ENCODE measurements around the gene ARF3.

The ARF3 gene

GRCh38 chr12:48957141-48958048, at the start of gene ARF3:
Gene ARF3, minus strand, starts transcription at chr12:48957487. Its CDS starts 16,392 bp downstream, at chr12:48941095.
- DNase-seq (ENCODE audit: low read depth), result peak; percentile 77

GRCh38 chr12:49000346-49000745, 43.1 kb upstream of the ARF3 start:
- no peak for DNase-seq (ENCODE audit: low read depth)

GRCh38 chr12:48999371-49000131, 42.3 kb upstream of the ARF3 start, which contains the start of gene DDN:
Gene DDN, minus strand, starts transcription at chr12:48999375. Its CDS starts 88 bp downstream, at chr12:48999287.
- no peak for DNase-seq (ENCODE audit: low read depth)

GRCh38 chr12:48998497-48999353, 41.4 kb upstream of the ARF3 start:
- DNase-seq (ENCODE audit: low read depth), result no peak

GRCh38 chr12:48997719-48998496, 40.6 kb upstream of the ARF3 start:
- no peak for DNase-seq (ENCODE audit: low read depth)

GRCh38 chr12:48996794-48997718, 39.8 kb upstream of the ARF3 start:
- DNase-seq (ENCODE audit: low read depth), result no peak

DNA sequence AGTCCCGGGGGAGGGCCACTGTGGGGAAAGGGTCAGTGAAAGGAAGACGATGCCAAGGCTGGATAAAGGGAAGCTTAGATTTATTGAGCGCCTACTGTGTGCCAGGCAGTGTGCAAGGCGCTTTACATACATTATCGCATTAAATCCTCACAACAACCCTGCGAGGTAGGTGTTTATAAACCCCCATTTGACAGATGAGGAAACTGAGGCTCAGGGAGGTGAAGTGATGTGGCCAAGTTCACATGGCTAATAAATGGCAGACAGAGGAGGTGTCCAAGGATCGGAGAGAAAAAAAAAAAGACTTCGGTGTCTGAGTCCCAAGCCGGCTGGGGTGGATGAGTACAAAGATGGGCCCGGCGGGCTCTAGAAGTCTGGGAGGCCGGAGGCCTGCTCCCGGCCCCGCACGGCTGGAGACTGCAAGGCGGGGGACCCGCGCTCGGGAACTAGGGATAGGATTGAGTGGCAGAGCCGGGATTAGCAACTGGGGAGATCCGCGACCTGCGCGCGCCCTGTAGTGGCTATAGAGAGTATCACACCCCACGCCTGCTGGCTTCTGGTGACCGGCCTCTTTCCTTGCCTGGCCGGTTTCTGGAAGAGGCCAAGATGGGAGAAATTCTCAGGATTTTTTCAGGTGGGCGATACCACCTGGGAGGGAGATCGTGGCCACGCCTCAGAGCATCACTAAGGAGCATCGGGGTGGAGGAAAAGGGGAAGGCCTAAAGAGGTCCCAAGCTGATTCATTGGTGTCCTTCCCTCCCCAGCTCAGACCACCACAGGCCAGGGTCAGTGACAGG, 38.0 kb upstream of the ARF3 start:
- DNase-seq (ENCODE audit: low read depth), result no peak

GRCh38 chr12:48994224-48995085, 37.2 kb upstream of the ARF3 start:
- DNase-seq (ENCODE audit: low read depth), result no peak

DNA sequence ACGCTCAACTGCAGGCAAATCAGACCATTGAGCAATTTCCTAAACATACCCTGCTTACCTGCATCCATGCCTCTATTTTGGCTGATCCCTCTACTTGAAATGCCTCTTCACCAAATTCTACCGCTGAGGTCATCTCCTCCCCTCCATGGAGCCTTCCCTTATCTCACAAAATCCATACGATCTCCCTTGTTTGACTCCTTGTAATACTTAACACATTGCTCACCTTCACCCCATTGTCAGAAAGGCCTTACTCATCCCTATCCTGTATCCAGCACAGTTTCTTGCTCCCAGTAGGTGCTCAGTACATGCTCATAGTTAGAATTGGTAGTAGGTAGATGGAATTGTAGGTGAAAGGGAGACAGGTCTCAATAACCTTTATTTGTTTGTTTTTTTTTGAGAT, 36.5 kb upstream of the ARF3 start:
- no peak for DNase-seq (ENCODE audit: low read depth)

DNA sequence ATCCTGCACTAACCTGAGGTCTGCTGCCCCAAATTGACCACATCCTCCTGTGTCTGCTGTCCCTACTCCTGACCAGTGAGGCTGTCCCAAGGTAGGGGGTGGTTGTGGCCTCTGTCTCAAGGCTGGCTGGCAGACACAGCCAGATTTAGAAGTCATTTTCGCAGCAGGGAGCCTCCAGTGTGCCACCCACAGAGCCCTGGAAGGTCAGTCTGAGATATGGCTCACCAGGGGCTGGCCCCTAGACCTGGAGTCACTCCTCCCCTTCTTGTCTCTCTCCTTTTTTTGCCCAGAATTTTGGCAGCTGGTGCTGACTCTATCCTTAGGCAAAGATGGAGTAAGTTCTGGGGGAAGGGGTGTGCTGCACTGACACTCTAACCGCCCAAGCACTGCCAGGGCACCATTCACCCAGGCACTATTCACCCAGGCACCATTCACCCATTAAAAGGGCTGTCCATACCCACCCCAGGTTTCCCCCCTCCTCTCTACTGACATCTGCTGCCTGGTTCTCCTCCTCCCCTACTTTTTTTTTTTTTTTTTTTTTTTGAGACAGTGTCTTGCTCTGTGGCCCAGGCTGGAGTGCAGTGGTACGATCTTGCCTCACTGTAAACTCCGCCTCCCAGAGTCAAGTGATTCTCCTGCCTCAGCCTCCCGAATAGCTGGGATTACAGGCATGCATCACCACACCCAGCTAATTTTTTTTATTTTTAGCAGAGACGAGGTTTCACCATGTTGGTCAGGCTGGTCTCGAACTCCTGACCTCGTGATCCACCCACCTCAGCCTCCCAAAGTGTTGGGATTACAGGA, 34.2 kb upstream of the ARF3 start:
- DNase-seq (ENCODE audit: low read depth), result no peak

GRCh38 chr12:48990552-48990951, 33.3 kb upstream of the ARF3 start:
- DNase-seq (ENCODE audit: low read depth), result no peak

GRCh38 chr12:48988030-48988649, 30.9 kb upstream of the ARF3 start:
- DNase-seq (ENCODE audit: low read depth), result peak; percentile 61

DNA sequence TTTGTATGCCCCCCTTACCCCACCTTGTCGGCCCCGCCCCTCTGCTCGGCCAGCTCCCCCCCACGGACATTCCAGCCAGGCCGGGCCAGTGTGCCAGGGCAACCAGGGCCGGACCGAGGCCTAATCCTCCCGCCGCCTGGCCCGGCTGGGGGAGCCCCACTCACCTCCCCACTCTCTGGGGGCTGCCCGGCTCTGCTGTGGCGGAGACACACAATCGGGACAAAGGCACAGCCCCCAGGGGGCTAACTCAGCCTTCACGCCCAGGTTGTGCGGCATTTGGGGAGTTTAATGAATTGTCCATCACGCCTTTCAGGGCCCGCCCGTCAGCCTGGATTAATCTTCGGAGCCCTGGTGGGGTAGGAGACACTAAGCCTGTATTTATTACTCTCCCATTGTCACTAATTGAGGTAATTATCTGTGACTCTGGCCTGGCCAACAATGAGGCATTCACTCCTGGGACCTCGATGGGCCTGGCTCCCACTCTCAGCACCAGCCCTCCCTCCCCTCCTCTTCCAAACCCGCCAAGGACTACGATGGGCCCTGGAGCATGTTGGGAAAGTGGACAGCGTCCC, 29.5 kb upstream of the ARF3 start:
- no peak for DNase-seq (ENCODE audit: low read depth)

DNA sequence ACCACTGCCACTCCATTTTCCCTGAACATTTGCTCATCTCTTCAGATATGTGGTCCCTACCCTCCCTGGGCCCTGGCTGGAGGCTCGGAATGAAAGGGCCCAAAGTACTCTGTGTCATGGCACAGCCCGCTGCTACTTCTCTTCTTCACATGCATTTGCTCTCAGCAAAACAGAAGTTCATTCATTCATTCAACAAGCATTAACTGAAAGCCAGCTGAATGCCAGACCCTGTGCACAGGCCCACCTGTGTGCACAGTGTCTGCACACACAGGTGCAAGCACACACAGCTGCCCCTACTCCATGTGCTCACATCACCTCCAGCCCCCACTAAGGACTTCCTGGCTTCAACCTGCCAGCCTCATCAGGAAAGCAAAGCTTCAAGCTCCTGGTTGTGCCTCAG, 28.6 kb upstream of the ARF3 start:
- DNase-seq (ENCODE audit: low read depth), result no peak

DNA sequence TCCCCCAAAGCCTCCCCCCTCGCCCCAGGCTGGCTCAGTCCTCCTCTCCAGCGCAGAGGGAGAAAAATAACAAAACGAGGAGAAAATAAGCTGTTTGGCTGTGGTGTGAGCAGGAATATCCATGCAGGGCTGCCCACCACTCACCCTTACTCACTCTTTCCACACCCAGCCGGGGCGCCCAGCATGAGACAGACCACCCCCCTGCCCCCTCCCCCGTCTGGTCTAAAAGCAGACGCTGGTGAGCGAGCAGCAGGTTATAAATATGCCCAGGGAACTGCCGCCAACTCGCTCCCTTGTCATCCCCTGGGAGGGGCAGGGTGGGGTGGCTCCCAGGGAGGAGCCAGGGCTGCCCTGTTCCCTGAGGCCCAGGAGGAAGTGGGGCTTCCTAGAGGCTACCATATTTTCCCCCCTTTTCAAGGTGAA, 28.2 kb upstream of the ARF3 start:
- no peak for DNase-seq (ENCODE audit: low read depth)

DNA sequence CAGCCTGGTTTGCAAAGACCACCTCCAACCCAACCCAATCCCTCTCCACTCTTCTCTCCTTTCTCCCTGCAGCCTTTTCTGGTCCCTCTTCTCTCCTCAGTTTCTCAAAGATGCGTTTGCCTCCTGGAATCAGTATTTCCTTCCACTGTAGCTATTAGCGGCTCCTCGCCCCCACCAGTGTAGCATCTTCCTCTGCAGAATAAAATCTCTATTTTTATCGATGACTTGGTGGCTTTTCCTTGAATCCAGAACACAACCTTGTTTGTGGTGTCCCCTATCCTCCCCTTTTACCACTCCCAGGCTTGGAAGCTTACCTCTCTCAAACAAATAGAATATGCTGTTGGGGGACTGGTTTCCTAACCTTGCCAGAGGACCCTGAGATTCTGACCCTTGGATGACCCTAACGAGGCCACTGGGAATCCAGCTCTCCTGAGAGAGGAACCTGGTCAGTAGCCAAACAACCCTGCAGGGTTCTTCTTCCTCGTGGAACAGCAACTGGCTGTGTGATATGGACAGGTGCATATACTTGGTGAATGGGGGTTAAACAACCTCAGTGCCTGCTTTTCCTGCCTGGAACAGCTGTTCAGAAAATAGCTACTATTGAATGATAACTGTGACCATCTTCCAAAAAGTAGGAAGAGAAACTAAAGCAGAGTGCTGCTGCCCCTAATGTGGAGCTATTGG, 25.3 kb upstream of the ARF3 start:
- no peak for DNase-seq (ENCODE audit: low read depth)

All from stimulated activated CD8-positive, alpha-beta memory T cell treated with anti-CD3 and anti-CD28 coated beads, Interleukin-15, amount 100 ng/mL, for 1 hour (primary cell).